ENCODE data around the gene BACE2.

GRCh38 chr21:41325138-41325912 lies 157.4 kb downstream of the BACE2 start:
- no peak for TF ChIP-seq CTCF (IDR thresholded peaks at IDR 0.05; ENCODE audit: insufficient read depth, low read length)
- TF ChIP-seq, protein P1, sequence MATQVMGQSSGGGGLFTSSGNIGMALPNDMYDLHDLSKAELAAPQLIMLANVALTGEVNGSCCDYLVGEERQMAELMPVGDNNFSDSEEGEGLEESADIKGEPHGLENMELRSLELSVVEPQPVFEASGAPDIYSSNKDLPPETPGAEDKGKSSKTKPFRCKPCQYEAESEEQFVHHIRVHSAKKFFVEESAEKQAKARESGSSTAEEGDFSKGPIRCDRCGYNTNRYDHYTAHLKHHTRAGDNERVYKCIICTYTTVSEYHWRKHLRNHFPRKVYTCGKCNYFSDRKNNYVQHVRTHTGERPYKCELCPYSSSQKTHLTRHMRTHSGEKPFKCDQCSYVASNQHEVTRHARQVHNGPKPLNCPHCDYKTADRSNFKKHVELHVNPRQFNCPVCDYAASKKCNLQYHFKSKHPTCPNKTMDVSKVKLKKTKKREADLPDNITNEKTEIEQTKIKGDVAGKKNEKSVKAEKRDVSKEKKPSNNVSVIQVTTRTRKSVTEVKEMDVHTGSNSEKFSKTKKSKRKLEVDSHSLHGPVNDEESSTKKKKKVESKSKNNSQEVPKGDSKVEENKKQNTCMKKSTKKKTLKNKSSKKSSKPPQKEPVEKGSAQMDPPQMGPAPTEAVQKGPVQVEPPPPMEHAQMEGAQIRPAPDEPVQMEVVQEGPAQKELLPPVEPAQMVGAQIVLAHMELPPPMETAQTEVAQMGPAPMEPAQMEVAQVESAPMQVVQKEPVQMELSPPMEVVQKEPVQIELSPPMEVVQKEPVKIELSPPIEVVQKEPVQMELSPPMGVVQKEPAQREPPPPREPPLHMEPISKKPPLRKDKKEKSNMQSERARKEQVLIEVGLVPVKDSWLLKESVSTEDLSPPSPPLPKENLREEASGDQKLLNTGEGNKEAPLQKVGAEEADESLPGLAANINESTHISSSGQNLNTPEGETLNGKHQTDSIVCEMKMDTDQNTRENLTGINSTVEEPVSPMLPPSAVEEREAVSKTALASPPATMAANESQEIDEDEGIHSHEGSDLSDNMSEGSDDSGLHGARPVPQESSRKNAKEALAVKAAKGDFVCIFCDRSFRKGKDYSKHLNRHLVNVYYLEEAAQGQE (IDR thresholded peaks at IDR 0.05; ENCODE audit: insufficient replicate concordance, low read depth), result no peak
- no peak for TF ChIP-seq POLR2AphosphoS5 (IDR thresholded peaks at IDR 0.05; ENCODE audit: low read depth)
- no peak for TF ChIP-seq GABPA (IDR thresholded peaks at IDR 0.05; ENCODE audit: low read depth)
- TF ChIP-seq SPI1 (IDR thresholded peaks at IDR 0.05; ENCODE audit: borderline replicate concordance, low read depth), result no peak
